ENCODE results near the gene GALNT10. TPM values are rescaled to one million over a fixed set of nuclear protein-coding genes. Genes with fewer than 3 reads are reported as not detected.

Gene GALNT10
- total and polyA plus RNA-seq, 9 of the 15 experiments (the other 6 are each of a cell fraction or from before 2014, with no cell fraction given) = 4.6 to 37.1 (median 13.3) TPM

GRCh38 chr5:154223320-154223719 is 32.8 kb downstream of the GALNT10 start:
- BruUV-seq (replicated peaks) = no TSS peak
- Histone ChIP-seq H3K4me1 (replicated peaks in 1 of 2; ENCODE audit: control insufficient read depth in 2 of 2, insufficient read depth in 2 of 2, low read length in 2 of 2) (no peaks in the 10 kb centered on the region), H3K36me3 (ENCODE audit: control insufficient read depth, insufficient read depth, low read length) (0 out of 3 replicates have a peak, but pooled peaks cover 5% of the 10 kb centered on the region), H3K9ac (ENCODE audit: insufficient read depth in 1 of 2, low read depth in 2 of 2, low read length in 2 of 2) (no peak overlapping the region), H2AFZ (ENCODE audit: low read depth, low read length) (no peak overlapping the region), H3K9me1 (ENCODE audit: control insufficient read depth, insufficient read depth, low read length) (no peaks in the 10 kb centered on the region), H3K27ac (ENCODE audit: extremely low read depth, low read depth, low read length) (no peak overlapping the region), H3K79me2 (ENCODE audit: control insufficient read depth, insufficient read depth, low read length) (no peaks in the 10 kb centered on the region), H3K4me3 (no peak overlapping the region), H3K9me3 (replicated peaks; ENCODE audit: control insufficient read depth, insufficient read depth, low read depth, low read length) (peaks cover 4% of the 10 kb centered on the region), H4K20me1 (replicated peaks; ENCODE audit: control insufficient read depth, insufficient read depth, low read length) (no peaks in the 10 kb centered on the region), H3K4me2 (ENCODE audit: insufficient read depth, low read length) (no peak overlapping the region), H3K27me3 (ENCODE audit: control insufficient read depth in 2 of 2, insufficient read depth in 2 of 2, low read length in 2 of 2) (no peaks in the 10 kb centered on the region)
- no peak for ATAC-seq
- no peak for DNase-seq (ENCODE audit: extremely low read depth in 1 of 4, low spot score in 3 of 4)
- FAIRE-seq = peak; percentile 52
- ChIA-PET CTCF (ENCODE audit: low intra/inter-chr PET ratio) (no interaction called here), POLR2A (no interaction called here)
- in situ Hi-C loops (cut with MboI) = no loop called here
- WGBS (ENCODE audit: insufficient coverage, low coverage, missing lambda C conversion rate) = 66% methylated on average over 3 of the region's 3 CpGs
- intact Hi-C loops (cut with micrococcal nuclease) = no loop called here
- TF ChIP-seq THRAP3 (IDR thresholded peaks at IDR 0.05; ENCODE audit: borderline replicate concordance) (no peak), STAT5A (IDR thresholded peaks at IDR 0.05; ENCODE audit: borderline replicate concordance, low read length) (no peak), SP1 (CRISPR knock-in tag; IDR thresholded peaks at IDR 0.05) (no peak), BMI1 (IDR thresholded peaks at IDR 0.05; ENCODE audit: low read length) (no peak), FOS (IDR thresholded peaks at IDR 0.05; ENCODE audit: extremely low read depth, insufficient read length) (no peak), NELFE (IDR thresholded peaks at IDR 0.05; ENCODE audit: insufficient read depth, insufficient read length) (no peak), HNRNPUL1 (IDR thresholded peaks at IDR 0.05; ENCODE audit: low read length) (no peak), SRSF1 (IDR thresholded peaks at IDR 0.05; ENCODE audit: low read depth, low read length) (no peak), HMG20B (CRISPR knock-in tag; IDR thresholded peaks at IDR 0.05) (no peak), RAD21 (CRISPR knock-in tag; conservative IDR thresholded peaks at IDR 0.05 in 1 of 2, IDR thresholded peaks at IDR 0.05 in 1 of 2) (peak in 1 of 2 experiments; percentile 28; a peak in 1 of 4 replicates), CEBPG (CRISPR knock-in tag; IDR thresholded peaks at IDR 0.05) (no peak), CEBPG (tag; conservative IDR thresholded peaks at IDR 0.05 in 1 of 2, IDR thresholded peaks at IDR 0.05 in 1 of 2) (no peak), RB1 (IDR thresholded peaks at IDR 0.05; ENCODE audit: low read depth) (no peak), SMAD1 (IDR thresholded peaks at IDR 0.05; ENCODE audit: low read depth, low read length, partially characterized antibody) (peak; percentile 91), ZBTB2 (IDR thresholded peaks at IDR 0.05) (no peak), NFIC (IDR thresholded peaks at IDR 0.05) (peak; percentile 100), WHSC1 (IDR thresholded peaks at IDR 0.05; ENCODE audit: low read length) (no peak), MIER1 (IDR thresholded peaks at IDR 0.05; ENCODE audit: low read depth) (no peak), JUN (IDR thresholded peaks at IDR 0.05; ENCODE audit: borderline replicate concordance, low read depth, low read length) (no peak), JUN (CRISPR knock-in tag; IDR thresholded peaks at IDR 0.05; ENCODE audit: borderline replicate concordance) (no peak), KAT7 (CRISPR knock-in tag; IDR thresholded peaks at IDR 0.05; ENCODE audit: borderline replicate concordance) (no peak), MEF2D (tag; conservative IDR thresholded peaks at IDR 0.05; ENCODE audit: low read depth) (no peak), ZNF197 (CRISPR knock-in tag; IDR thresholded peaks at IDR 0.05; ENCODE audit: low read depth) (no peak), MTA3 (IDR thresholded peaks at IDR 0.05; ENCODE audit: borderline replicate concordance) (no peak), NR3C1 (CRISPR knock-in tag; IDR thresholded peaks at IDR 0.05) (no peak), ARID2 (IDR thresholded peaks at IDR 0.05) (no peak), NFIX (CRISPR knock-in tag; IDR thresholded peaks at IDR 0.05; ENCODE audit: low read depth) (peak; percentile 98), JUNB (CRISPR knock-in tag; conservative IDR thresholded peaks at IDR 0.05) (no peak)

Data from K562 (cell line).